ENCODE results near the gene NUP85. TPM values are rescaled to one million over a fixed set of nuclear protein-coding genes. Genes with fewer than 3 reads are reported as not detected.

Gene NUP85
- total RNA-seq, 1 experiment from 2014 or later = 164 TPM

DNA sequence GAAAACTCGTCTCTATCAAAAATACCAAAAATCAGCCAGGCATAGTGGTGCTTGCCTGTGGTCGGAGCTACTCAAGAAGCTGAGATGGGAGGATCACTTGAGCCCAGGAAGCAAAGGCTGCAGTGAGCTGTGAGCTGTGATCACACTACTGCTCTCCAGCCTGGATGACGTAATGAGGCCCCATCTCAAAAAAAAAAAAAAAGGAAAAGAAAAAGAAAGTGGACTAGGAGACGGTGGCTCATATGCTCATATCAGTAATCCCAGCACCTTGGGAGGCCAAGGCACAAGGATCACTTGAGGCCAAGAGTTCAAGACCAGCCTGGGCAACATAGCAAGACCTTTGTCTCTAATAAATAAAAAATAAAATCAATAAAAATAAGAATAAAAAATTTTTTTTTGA is 13.9 kb upstream of the NUP85 start:
- ChIA-PET CTCF (interaction anchor here (0.7 to 6.2 kb wide), 2 partner anchors 9 to 127 kb away, joined by 3 to 45 read pairs; no protein-coding TSS in a partner anchor), RAD21 (ENCODE audit: low non-redundant PET in 1 of 2, low total read pairs in 2 of 2, uncharacterized antibody in 2 of 2, unreplicated experiment in 2 of 2) (no interaction called here), POLR2A (interaction anchor here (0.7 to 1.5 kb wide), 4 partner anchors 8 to 182 kb away, joined by 3 to 5 read pairs (median 4); partner anchors contain the start of gene SUMO2)
- ATAC-seq (no peak), DNase-seq (ENCODE audit: low read depth, low spot score) (no peak)
- Histone ChIP-seq H3K4me1 (ENCODE audit: control insufficient read depth in 1 of 2, insufficient read depth in 2 of 2, low read length in 2 of 2) (peaks cover 9 to 13% of the 10 kb centered on the region in 2 experiments), H3K27me3 (ENCODE audit: insufficient read depth, low read length) (no peaks in the 10 kb centered on the region), H3K9ac (ENCODE audit: low read length) (no peak overlapping the region), H3K4me3 (replicated peaks in 1 of 2; ENCODE audit: low read depth in 1 of 2, low read length in 2 of 2) (no peak overlapping the region), H3K4me2 (ENCODE audit: low read length) (no peak overlapping the region), H4K20me1 (ENCODE audit: insufficient read depth) (no peaks in the 10 kb centered on the region), H3K79me2 (ENCODE audit: insufficient read depth, low read length) (no peaks in the 10 kb centered on the region), H2AFZ (ENCODE audit: low read depth, low read length, poor library complexity, severe bottlenecking) (no peak overlapping the region), H3K36me3 (ENCODE audit: control insufficient read depth in 1 of 2, insufficient read depth in 2 of 2, low read length in 2 of 2) (no peaks in the 10 kb centered on the region), H3K27ac (ENCODE audit: low read depth, low read length) (no peak overlapping the region), H3K9me2 (ENCODE audit: insufficient read depth) (no peaks in the 10 kb centered on the region), H3K9me3 (ENCODE audit: control insufficient read depth in 1 of 2, insufficient read depth in 1 of 2, low read depth in 1 of 2, low read length in 2 of 2) (no peaks in the 10 kb centered on the region)
- BruUV-seq (replicated peaks) = no TSS peak
- TF ChIP-seq RAD21 (IDR thresholded peaks at IDR 0.05; ENCODE audit: low read depth) (no peak), SRF (IDR thresholded peaks at IDR 0.05; ENCODE audit: low read depth) (no peak), CBX3 (IDR thresholded peaks at IDR 0.05; ENCODE audit: low read depth) (no peak)
- TF ChIP-seq, protein P1, sequence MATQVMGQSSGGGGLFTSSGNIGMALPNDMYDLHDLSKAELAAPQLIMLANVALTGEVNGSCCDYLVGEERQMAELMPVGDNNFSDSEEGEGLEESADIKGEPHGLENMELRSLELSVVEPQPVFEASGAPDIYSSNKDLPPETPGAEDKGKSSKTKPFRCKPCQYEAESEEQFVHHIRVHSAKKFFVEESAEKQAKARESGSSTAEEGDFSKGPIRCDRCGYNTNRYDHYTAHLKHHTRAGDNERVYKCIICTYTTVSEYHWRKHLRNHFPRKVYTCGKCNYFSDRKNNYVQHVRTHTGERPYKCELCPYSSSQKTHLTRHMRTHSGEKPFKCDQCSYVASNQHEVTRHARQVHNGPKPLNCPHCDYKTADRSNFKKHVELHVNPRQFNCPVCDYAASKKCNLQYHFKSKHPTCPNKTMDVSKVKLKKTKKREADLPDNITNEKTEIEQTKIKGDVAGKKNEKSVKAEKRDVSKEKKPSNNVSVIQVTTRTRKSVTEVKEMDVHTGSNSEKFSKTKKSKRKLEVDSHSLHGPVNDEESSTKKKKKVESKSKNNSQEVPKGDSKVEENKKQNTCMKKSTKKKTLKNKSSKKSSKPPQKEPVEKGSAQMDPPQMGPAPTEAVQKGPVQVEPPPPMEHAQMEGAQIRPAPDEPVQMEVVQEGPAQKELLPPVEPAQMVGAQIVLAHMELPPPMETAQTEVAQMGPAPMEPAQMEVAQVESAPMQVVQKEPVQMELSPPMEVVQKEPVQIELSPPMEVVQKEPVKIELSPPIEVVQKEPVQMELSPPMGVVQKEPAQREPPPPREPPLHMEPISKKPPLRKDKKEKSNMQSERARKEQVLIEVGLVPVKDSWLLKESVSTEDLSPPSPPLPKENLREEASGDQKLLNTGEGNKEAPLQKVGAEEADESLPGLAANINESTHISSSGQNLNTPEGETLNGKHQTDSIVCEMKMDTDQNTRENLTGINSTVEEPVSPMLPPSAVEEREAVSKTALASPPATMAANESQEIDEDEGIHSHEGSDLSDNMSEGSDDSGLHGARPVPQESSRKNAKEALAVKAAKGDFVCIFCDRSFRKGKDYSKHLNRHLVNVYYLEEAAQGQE (IDR thresholded peaks at IDR 0.05; ENCODE audit: low read depth) = no peak
- intact Hi-C loops (cut with micrococcal nuclease) = no loop called here

DNA sequence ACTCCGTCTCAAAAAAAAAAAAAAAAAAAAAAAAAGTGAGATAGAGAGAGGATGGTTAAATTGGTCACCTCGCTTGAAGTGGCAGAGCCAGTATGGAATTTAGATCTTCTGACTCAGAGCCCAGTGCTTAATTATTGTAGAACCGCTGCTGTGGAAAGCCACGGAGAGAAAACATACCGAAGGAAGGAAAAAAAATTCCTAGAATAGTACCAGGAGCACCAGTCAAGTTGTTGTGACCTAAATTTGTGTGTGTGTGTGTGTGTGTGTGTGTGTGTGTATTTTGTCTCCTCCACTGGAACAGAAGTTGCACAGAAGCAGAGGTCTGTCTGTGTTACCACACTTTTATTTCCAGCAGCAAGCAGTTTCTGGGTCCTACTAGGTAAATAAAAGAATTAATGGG is 10.6 kb upstream of the NUP85 start:
- intact Hi-C loops (cut with micrococcal nuclease) = no loop called here
- Histone ChIP-seq H3K4me3 (replicated peaks in 1 of 2; ENCODE audit: low read depth in 1 of 2, low read length in 2 of 2) (no peak overlapping the region), H3K9ac (ENCODE audit: low read length) (no peak overlapping the region), H3K9me3 (ENCODE audit: control insufficient read depth in 1 of 2, insufficient read depth in 1 of 2, low read depth in 1 of 2, low read length in 2 of 2) (no peaks in the 10 kb centered on the region), H3K4me2 (ENCODE audit: low read length) (no peak overlapping the region), H3K9me2 (ENCODE audit: insufficient read depth) (no peaks in the 10 kb centered on the region), H4K20me1 (ENCODE audit: insufficient read depth) (no peaks in the 10 kb centered on the region), H2AFZ (ENCODE audit: low read depth, low read length, poor library complexity, severe bottlenecking) (no peak overlapping the region), H3K4me1 (ENCODE audit: control insufficient read depth in 1 of 2, insufficient read depth in 2 of 2, low read length in 2 of 2) (peaks cover 14 to 20% of the 10 kb centered on the region in 2 experiments), H3K27ac (ENCODE audit: low read depth, low read length) (no peak overlapping the region), H3K79me2 (ENCODE audit: insufficient read depth, low read length) (no peaks in the 10 kb centered on the region), H3K27me3 (ENCODE audit: insufficient read depth, low read length) (no peaks in the 10 kb centered on the region), H3K36me3 (ENCODE audit: control insufficient read depth in 1 of 2, insufficient read depth in 2 of 2, low read length in 2 of 2) (no peaks in the 10 kb centered on the region)
- BruUV-seq (replicated peaks) = no TSS peak
- RAD21 ChIA-PET (ENCODE audit: low non-redundant PET in 1 of 2, low total read pairs in 2 of 2, uncharacterized antibody in 2 of 2, unreplicated experiment in 2 of 2) = no interaction called here
- POLR2A ChIA-PET = no interaction called here
- DNase-seq (ENCODE audit: low read depth, low spot score) (no peak), ATAC-seq (no peak)
- CTCF ChIA-PET = no interaction called here
- TF ChIP-seq SRF (IDR thresholded peaks at IDR 0.05; ENCODE audit: low read depth) = no peak
- TF ChIP-seq, protein P2, sequence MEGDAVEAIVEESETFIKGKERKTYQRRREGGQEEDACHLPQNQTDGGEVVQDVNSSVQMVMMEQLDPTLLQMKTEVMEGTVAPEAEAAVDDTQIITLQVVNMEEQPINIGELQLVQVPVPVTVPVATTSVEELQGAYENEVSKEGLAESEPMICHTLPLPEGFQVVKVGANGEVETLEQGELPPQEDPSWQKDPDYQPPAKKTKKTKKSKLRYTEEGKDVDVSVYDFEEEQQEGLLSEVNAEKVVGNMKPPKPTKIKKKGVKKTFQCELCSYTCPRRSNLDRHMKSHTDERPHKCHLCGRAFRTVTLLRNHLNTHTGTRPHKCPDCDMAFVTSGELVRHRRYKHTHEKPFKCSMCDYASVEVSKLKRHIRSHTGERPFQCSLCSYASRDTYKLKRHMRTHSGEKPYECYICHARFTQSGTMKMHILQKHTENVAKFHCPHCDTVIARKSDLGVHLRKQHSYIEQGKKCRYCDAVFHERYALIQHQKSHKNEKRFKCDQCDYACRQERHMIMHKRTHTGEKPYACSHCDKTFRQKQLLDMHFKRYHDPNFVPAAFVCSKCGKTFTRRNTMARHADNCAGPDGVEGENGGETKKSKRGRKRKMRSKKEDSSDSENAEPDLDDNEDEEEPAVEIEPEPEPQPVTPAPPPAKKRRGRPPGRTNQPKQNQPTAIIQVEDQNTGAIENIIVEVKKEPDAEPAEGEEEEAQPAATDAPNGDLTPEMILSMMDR (IDR thresholded peaks at IDR 0.05 in 2 of 3, conservative IDR thresholded peaks at IDR 0.05 in 1 of 3; ENCODE audit: borderline replicate concordance in 1 of 3, insufficient read depth in 1 of 3, low read depth in 2 of 3, low read length in 2 of 3) = no peak
- TF ChIP-seq ZNF274 (IDR thresholded peaks at IDR 0.05; ENCODE audit: low read depth, low read length) = no peak
- no peak for TF ChIP-seq FOSL1 (IDR thresholded peaks at IDR 0.05; ENCODE audit: low read depth)
- TF ChIP-seq EZH2 (IDR thresholded peaks at IDR 0.05) = no peak
- TF ChIP-seq YY1 (IDR thresholded peaks at IDR 0.05; ENCODE audit: extremely low read depth, insufficient replicate concordance, low read depth, low read length) = no peak
- no peak for TF ChIP-seq JUND (IDR thresholded peaks at IDR 0.05)
- TF ChIP-seq, protein P3, sequence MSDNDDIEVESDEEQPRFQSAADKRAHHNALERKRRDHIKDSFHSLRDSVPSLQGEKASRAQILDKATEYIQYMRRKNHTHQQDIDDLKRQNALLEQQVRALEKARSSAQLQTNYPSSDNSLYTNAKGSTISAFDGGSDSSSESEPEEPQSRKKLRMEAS (IDR thresholded peaks at IDR 0.05) = no peak
- TF ChIP-seq CEBPB (IDR thresholded peaks at IDR 0.05; ENCODE audit: low read depth) = no peak
- TF ChIP-seq RAD21 (IDR thresholded peaks at IDR 0.05; ENCODE audit: low read depth) = no peak
- TF ChIP-seq POLR2AphosphoS5 (IDR thresholded peaks at IDR 0.05; ENCODE audit: low read depth, low read length) = no peak
- no peak for TF ChIP-seq POLR2A (IDR thresholded peaks at IDR 0.05; ENCODE audit: borderline replicate concordance, extremely low read depth, insufficient read depth, insufficient read length)
- no peak for TF ChIP-seq EGR1 (IDR thresholded peaks at IDR 0.05; ENCODE audit: low read depth)
- TF ChIP-seq SP1 (IDR thresholded peaks at IDR 0.05; ENCODE audit: low read depth) = no peak
- TF ChIP-seq SIN3A (IDR thresholded peaks at IDR 0.05; ENCODE audit: low read depth) = no peak
- TF ChIP-seq CBX3 (IDR thresholded peaks at IDR 0.05; ENCODE audit: low read depth) = no peak
